Glomerular visceral epithelial cell (primary cell): Measurements from ENCODE around the gene GRID2IP.
A peak's percentile ranks its signal among the peaks of the same experiment; 100 is the strongest.

Source experiments
- DNase-seq: peaks from one replicate; pipeline ENCODE4 v3.0.0-alpha.2; 2016; ENCODE audit errors: extremely low spot score

The GRID2IP gene

GRCh38 chr7:6562106-6562505, 10.8 kb upstream of the GRID2IP start:
- no peak for DNase-seq

- no peak for DNase-seq
These were observed 8.6 kb upstream of the GRID2IP start for GRCh38 chr7:6559896-6560295.

GRCh38 chr7:6558837-6559236, 7.6 kb upstream of the GRID2IP start:
- peak; percentile 36 for DNase-seq

GRCh38 chr7:6556196-6556595, 4.9 kb upstream of the GRID2IP start:
- DNase-seq = no peak

GRCh38 chr7:6554848-6555247, 3.6 kb upstream of the GRID2IP start:
- DNase-seq = no peak

GRCh38 chr7:6553448-6554044, 2.3 kb upstream of the GRID2IP start:
- no peak for DNase-seq

GRCh38 chr7:6547400-6547799, 3.9 kb downstream of the GRID2IP start:
- no peak for DNase-seq

GRCh38 chr7:6546498-6547251, 4.6 kb downstream of the GRID2IP start:
- DNase-seq = no peak

GRCh38 chr7:6545398-6546126, 5.7 kb downstream of the GRID2IP start:
- no peak for DNase-seq

- no peak for DNase-seq
These were observed 8.9 kb downstream of the GRID2IP start for GRCh38 chr7:6542368-6542767.

- DNase-seq = no peak
These were observed 14.7 kb downstream of the GRID2IP start for GRCh38 chr7:6536262-6537260.

GRCh38 chr7:6533893-6534495, 17.3 kb downstream of the GRID2IP start:
- no peak for DNase-seq

GRCh38 chr7:6532516-6532915, 18.7 kb downstream of the GRID2IP start:
- DNase-seq = no peak

- DNase-seq = no peak
These were observed 19.6 kb downstream of the GRID2IP start for GRCh38 chr7:6531492-6532279.

GRCh38 chr7:6530626-6531491, 20.4 kb downstream of the GRID2IP start:
- DNase-seq = no peak

GRCh38 chr7:6529643-6530042, 21.6 kb downstream of the GRID2IP start:
- DNase-seq = no peak

GRCh38 chr7:6528401-6529130, 22.7 kb downstream of the GRID2IP start:
- DNase-seq = no peak

- no peak for DNase-seq
These were observed 24.3 kb downstream of the GRID2IP start for GRCh38 chr7:6526997-6527378.
